Spleen (tissue), 7 donors: ENCODE measurements around the gene STK35.

Experiments used
- POLR2A ChIP-seq, 3 donors: fragments of 450-650 bp; IDR thresholded peaks; one replicate each; pipeline ENCODE4 v1.5.1; 2017; ENCODE audit warnings: antibody characterized with exemption in 3 of 3, mild to moderate bottlenecking in 1 of 3
- TF ChIP-seq, protein P1 (sequence below), 11 experiments: fragments of 200-600 bp in 7 of 11; fragments of 450-650 bp in 4 of 11; sonication (generic) in 4 of 11; IDR thresholded peaks in 8 of 11; conservative IDR thresholded peaks in 3 of 11; 1 replicate in 7 of 11; 2 replicates in 4 of 11; pipeline versions ENCODE4 v1.4.0 to v1.8.0; 2016 to 2021; ENCODE audit warnings: antibody characterized with exemption in 11 of 11, inconsistent platforms in 4 of 11, mild to moderate bottlenecking in 1 of 11
- donor health status: DM: no; HTN: no; CAD: no; lungs with moderate emphysema.
- donor health status: DM: no; HTN: no; CAD: no.
- donor health status: DM: no; HTN: no; CAD: no.

DNA sequence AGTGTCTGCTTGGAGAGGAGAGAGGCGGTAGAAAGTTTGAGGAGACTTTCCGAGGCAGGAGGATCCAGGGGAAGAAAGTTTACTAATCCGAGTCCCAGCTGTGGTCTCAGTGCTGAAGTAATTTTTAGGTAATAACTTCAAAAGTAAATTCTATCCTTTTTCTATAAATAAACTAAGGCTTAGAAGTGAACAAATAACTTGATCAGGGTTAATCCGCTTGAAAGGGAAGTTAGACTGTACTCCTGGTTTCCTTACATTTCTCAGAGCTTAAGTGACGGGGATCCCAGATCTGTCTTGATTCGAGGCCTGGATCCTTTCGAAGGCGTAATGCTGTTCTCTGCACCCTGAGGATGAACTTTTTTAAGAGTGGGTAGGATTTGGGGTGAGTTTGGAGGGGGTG is 2.6 kb downstream of the STK35 start:
- no peak for TF ChIP-seq POLR2A (IDR thresholded peaks at IDR 0.05)
- TF ChIP-seq, protein P1, sequence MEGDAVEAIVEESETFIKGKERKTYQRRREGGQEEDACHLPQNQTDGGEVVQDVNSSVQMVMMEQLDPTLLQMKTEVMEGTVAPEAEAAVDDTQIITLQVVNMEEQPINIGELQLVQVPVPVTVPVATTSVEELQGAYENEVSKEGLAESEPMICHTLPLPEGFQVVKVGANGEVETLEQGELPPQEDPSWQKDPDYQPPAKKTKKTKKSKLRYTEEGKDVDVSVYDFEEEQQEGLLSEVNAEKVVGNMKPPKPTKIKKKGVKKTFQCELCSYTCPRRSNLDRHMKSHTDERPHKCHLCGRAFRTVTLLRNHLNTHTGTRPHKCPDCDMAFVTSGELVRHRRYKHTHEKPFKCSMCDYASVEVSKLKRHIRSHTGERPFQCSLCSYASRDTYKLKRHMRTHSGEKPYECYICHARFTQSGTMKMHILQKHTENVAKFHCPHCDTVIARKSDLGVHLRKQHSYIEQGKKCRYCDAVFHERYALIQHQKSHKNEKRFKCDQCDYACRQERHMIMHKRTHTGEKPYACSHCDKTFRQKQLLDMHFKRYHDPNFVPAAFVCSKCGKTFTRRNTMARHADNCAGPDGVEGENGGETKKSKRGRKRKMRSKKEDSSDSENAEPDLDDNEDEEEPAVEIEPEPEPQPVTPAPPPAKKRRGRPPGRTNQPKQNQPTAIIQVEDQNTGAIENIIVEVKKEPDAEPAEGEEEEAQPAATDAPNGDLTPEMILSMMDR (IDR thresholded peaks at IDR 0.05 in 8 of 11, conservative IDR thresholded peaks at IDR 0.05 in 3 of 11): no peak
